Osteoblast (primary cell): Measurements from ENCODE around the gene ABCC4. TPM values are rescaled to one million over a fixed set of nuclear protein-coding genes. Genes with fewer than 3 reads are reported as not detected.

Experiments used
- DNase-seq: peaks from one replicate; pipeline ENCODE4 v3.0.0; 2011; ENCODE audit warnings: low spot score, mixed read lengths; ENCODE audit not compliant: insufficient read length; ENCODE audit errors: missing footprints
- H2AFZ ChIP-seq: 2 replicates; pipeline ENCODE4 v1.6.0; 2011; ENCODE audit warnings: mild to moderate bottlenecking, low read length
- H3K27ac ChIP-seq: 2 replicates; pipeline ENCODE4 v1.5.1; 2011; ENCODE audit warnings: mild to moderate bottlenecking, low read depth, low read length, moderate library complexity
- H3K27me3 ChIP-seq: 2 replicates; pipeline ENCODE4 v1.6.0; 2012; ENCODE audit warnings: mild to moderate bottlenecking, control low read depth, inconsistent platforms, low read length, moderate library complexity; ENCODE audit not compliant: insufficient read depth
- H3K36me3 ChIP-seq: 2 replicates; pipeline ENCODE4 v1.5.1; 2011; ENCODE audit warnings: mild to moderate bottlenecking, low read length, control low read depth, moderate library complexity; ENCODE audit not compliant: insufficient read depth
- H3K4me1 ChIP-seq: 2 replicates; pipeline ENCODE4 v1.5.1; 2011; ENCODE audit warnings: mild to moderate bottlenecking, low read length, control low read depth, moderate library complexity; ENCODE audit not compliant: insufficient read depth
- H3K4me2 ChIP-seq: 2 replicates; pipeline ENCODE4 v1.6.0; 2011; ENCODE audit warnings: mild to moderate bottlenecking, low read length; ENCODE audit not compliant: insufficient read depth
- H3K4me3 ChIP-seq: fragments of 200-600 bp; sonication (generic); 3 replicates; pipeline ENCODE4 v1.5.1; 2012; ENCODE audit warnings: mild to moderate bottlenecking, low read length, inconsistent platforms; ENCODE audit not compliant: insufficient read depth
- H3K79me2 ChIP-seq: 2 replicates; pipeline ENCODE4 v1.6.0; 2012; ENCODE audit warnings: mild to moderate bottlenecking, low read length, control low read depth, inconsistent platforms; ENCODE audit not compliant: insufficient read depth
- H3K9me3 ChIP-seq: 2 replicates; pipeline ENCODE4 v1.5.1; 2011; ENCODE audit warnings: low read depth, low read length, control low read depth
- H4K20me1 ChIP-seq: 2 replicates; pipeline ENCODE4 v1.6.0; 2012; ENCODE audit warnings: mild to moderate bottlenecking, low read length, control low read depth; ENCODE audit not compliant: insufficient read depth
- CTCF ChIP-seq: IDR thresholded peaks from 2 replicates; pipeline ENCODE4 v1.5.1; 2011; ENCODE audit warnings: mild to moderate bottlenecking, low read depth, low read length, moderate library complexity; ENCODE audit errors: extremely low read depth
- total RNA-seq: library from RNA; depleted of rRNA; stranded (reverse); fragments of >200 nt; gene quantifications from 2 replicates; pipeline ENCODE4 v1.2.3, GENCODE V29; 2012

ABCC4 gene
- total RNA-seq, 1 donor, result 27.5 TPM

GRCh38 chr13:95002126-95002525 is 299.1 kb downstream of the ABCC4 start:
- no peak for DNase-seq
- TF ChIP-seq CTCF, result no peak
- H3K9me3 ChIP-seq, result no peaks in the 10 kb centered on the region
- H3K27ac ChIP-seq, result no peak overlapping the region
- H3K36me3 ChIP-seq, result no peaks in the 10 kb centered on the region
- peaks cover 10% of the 10 kb centered on the region for H3K4me1 ChIP-seq
- H3K27me3 ChIP-seq, result no peaks in the 10 kb centered on the region
- H3K4me3 ChIP-seq, result no peak overlapping the region
- H3K4me2 ChIP-seq, result no peak overlapping the region
- H2AFZ ChIP-seq, result no peak overlapping the region
- H4K20me1 ChIP-seq, result no peaks in the 10 kb centered on the region
- H3K79me2 ChIP-seq, result no peaks in the 10 kb centered on the region

- peak; percentile 26 for DNase-seq
- no peaks in the 10 kb centered on the region for H3K36me3 ChIP-seq
- H4K20me1 ChIP-seq, result no peaks in the 10 kb centered on the region
- H3K4me2 ChIP-seq, result no peak overlapping the region
- H3K4me1 ChIP-seq, result peaks cover 10% of the 10 kb centered on the region
- TF ChIP-seq CTCF, result no peak
- H3K4me3 ChIP-seq, result no peak overlapping the region
- H2AFZ ChIP-seq, result no peak overlapping the region
- H3K27ac ChIP-seq, result no peak overlapping the region
- no peaks in the 10 kb centered on the region for H3K9me3 ChIP-seq
- H3K27me3 ChIP-seq, result no peaks in the 10 kb centered on the region
- no peaks in the 10 kb centered on the region for H3K79me2 ChIP-seq
Observed at GRCh38 chr13:94999871-95000270, 301.4 kb downstream of the ABCC4 start.

GRCh38 chr13:94997126-94997525 is 304.1 kb downstream of the ABCC4 start:
- Histone ChIP-seq H3K9me3 (no peaks in the 10 kb centered on the region), H3K27ac (no peak overlapping the region), H3K4me1 (peaks cover 16% of the 10 kb centered on the region), H3K4me2 (no peak overlapping the region), H3K4me3 (no peak overlapping the region), H2AFZ (no peak overlapping the region), H3K36me3 (no peaks in the 10 kb centered on the region), H3K79me2 (no peaks in the 10 kb centered on the region), H4K20me1 (no peaks in the 10 kb centered on the region), H3K27me3 (no peaks in the 10 kb centered on the region)
- no peak for DNase-seq
- TF ChIP-seq CTCF, result no peak

- no peaks in the 10 kb centered on the region for H3K36me3 ChIP-seq
- H4K20me1 ChIP-seq, result no peaks in the 10 kb centered on the region
- no peaks in the 10 kb centered on the region for H3K9me3 ChIP-seq
- no peak overlapping the region for H3K27ac ChIP-seq
- H3K79me2 ChIP-seq, result no peaks in the 10 kb centered on the region
- peaks cover 16% of the 10 kb centered on the region for H3K4me1 ChIP-seq
- H3K4me2 ChIP-seq, result no peak overlapping the region
- no peak overlapping the region for H3K4me3 ChIP-seq
- no peaks in the 10 kb centered on the region for H3K27me3 ChIP-seq
- TF ChIP-seq CTCF, result no peak
- no peak for DNase-seq
- no peak overlapping the region for H2AFZ ChIP-seq
Observed at GRCh38 chr13:94996445-94996844, 304.8 kb downstream of the ABCC4 start.
